Aorta (tissue), 5 donors: ENCODE measurements around the gene TRMT1. TPM values are rescaled to one million over a fixed set of nuclear protein-coding genes. Genes with fewer than 3 reads are reported as not detected.

Experiments used
- ATAC-seq: fragments of 200-7000 bp; cut with Tn5 transposase; one replicate; pipeline ENCODE4 v1.9.1; 2022; ENCODE audit warnings: moderate library complexity; ENCODE audit not compliant: low FRiP score
- DNase-seq, 2 donors: peaks; one replicate each; pipeline ENCODE4 v3.0.0-alpha.2; 2020
- H3K27ac ChIP-seq, 2 donors: one replicate each; pipeline ENCODE4 v1.5.1; 2013; ENCODE audit warnings: low read length in 2 of 2, mild to moderate bottlenecking in 2 of 2, moderate library complexity in 2 of 2, control low read depth in 1 of 2, inconsistent platforms in 1 of 2, low read depth in 1 of 2
- H3K27me3 ChIP-seq, 2 donors: one replicate each; pipeline ENCODE4 v1.6.1; 2013; ENCODE audit warnings: control low read depth in 1 of 2, low read length in 1 of 2, mild to moderate bottlenecking in 1 of 2, moderate library complexity in 1 of 2; ENCODE audit not compliant: insufficient read depth in 2 of 2, control insufficient read depth in 1 of 2
- H3K36me3 ChIP-seq, 2 donors: one replicate each; pipeline ENCODE4 v1.6.1; 2013; ENCODE audit warnings: control low read depth in 1 of 2, low read length in 1 of 2, mild to moderate bottlenecking in 1 of 2; ENCODE audit not compliant: insufficient read depth in 2 of 2, control insufficient read depth in 1 of 2
- H3K4me1 ChIP-seq, 2 donors: one replicate each; pipeline ENCODE4 v1.6.1; 2013; ENCODE audit warnings: low read length in 2 of 2, control low read depth in 1 of 2, mild to moderate bottlenecking in 1 of 2, moderate library complexity in 1 of 2; ENCODE audit not compliant: insufficient read depth in 2 of 2, control insufficient read depth in 1 of 2
- H3K4me3 ChIP-seq, 2 donors: one replicate each; pipeline ENCODE4 v1.5.1; 2013; ENCODE audit warnings: low read length in 2 of 2, control low read depth in 1 of 2, mild to moderate bottlenecking in 1 of 2
- H3K9me3 ChIP-seq: one replicate; pipeline ENCODE4 v1.6.1; 2013; ENCODE audit warnings: mild to moderate bottlenecking, low read length; ENCODE audit not compliant: control insufficient read depth
- WGBS, 2 donors: extraction: QIAGEN DNeasy Blood & Tissue Kit; methylation state at CpG; one replicate each; pipeline ENCODE4 v1.1.7; 2013; 5-methylcytosine and 5-hydroxymethylcytosine counted together
- intact Hi-C, 2 donors: fragments of 100-400 bp; cut with DNase I; formaldehyde crosslinking; loops; one replicate each; pipeline versions ENCODE4 v1.14.2 to v1.15.0; 2022
- polyA plus RNA-seq, 2 donors: library from polyadenylated mRNA; stranded (reverse); fragments of 200-250 nt; gene quantifications; one replicate each; pipeline ENCODE4 v1.2.3, GENCODE V29; 2013
- total RNA-seq, 2 donors: library from RNA; stranded (reverse); fragmentation: NEBNext Ultra II Directional; extraction: Animal tissue kit (Norgen Biotek cat#: 25700); gene quantifications; one replicate each; pipeline ENCODE4 v1.2.1, GENCODE V29; 2021
- donor health status: healthy with polysubstance abuse.
- donor health status: Bipolar disorder and iron deficiency.
- donor health status: DM: no; HTN: no; CAD: no.
- donor health status: DM: no; HTN: no; CAD: no.
- donor health status: DM: yes; HTN: yes; CAD: no.

The TRMT1 gene
- total and polyA plus RNA-seq, 4 donors, result 17.9 to 62.2 (median 25.2) TPM

- Histone ChIP-seq H3K4me1 (peaks cover 2 to 6% of the 10 kb centered on the region in 2 donors), H3K36me3 (no peaks in the 10 kb centered on the region), H3K27me3 (no peaks in the 10 kb centered on the region), H3K27ac (peak overlapping the region in 1 of 2 donors; percentile 51), H3K9me3 (no peaks in the 10 kb centered on the region), H3K4me3 (no peak overlapping the region)
- ATAC-seq (no peak), DNase-seq (no peak)
- intact Hi-C loops, result no loop called here
- WGBS, 2 donors, result 28 to 32% methylated on average over 6 of the region's 6 CpGs
Measured at GRCh38 chr19:13068085-13068846, 48.3 kb downstream of the TRMT1 start.

- Histone ChIP-seq H3K27ac (peak overlapping the region; percentile 10 to 93), H3K27me3 (no peaks in the 10 kb centered on the region), H3K36me3 (no peaks in the 10 kb centered on the region), H3K9me3 (no peaks in the 10 kb centered on the region), H3K4me1 (peaks cover 2 to 6% of the 10 kb centered on the region in 2 donors), H3K4me3 (no peak overlapping the region)
- intact Hi-C loops, result no loop called here
- no peak for ATAC-seq
- no peak for DNase-seq
- 29 to 34% methylated on average over 17 of the region's 17 CpGs for WGBS, 2 donors
Measured at GRCh38 chr19:13066933-13067807, 49.4 kb downstream of the TRMT1 start.

- H3K36me3 ChIP-seq, result no peaks in the 10 kb centered on the region
- no peak overlapping the region for H3K4me3 ChIP-seq
- DNase-seq (no peak), ATAC-seq (no peak)
- H3K4me1 ChIP-seq, result peaks cover 2 to 6% of the 10 kb centered on the region in 2 donors
- H3K9me3 ChIP-seq, result no peaks in the 10 kb centered on the region
- H3K27ac ChIP-seq, result peak overlapping the region; percentile 57 to 93
- 37 to 45% methylated on average over 5 of the region's 5 CpGs for WGBS, 2 donors
- H3K27me3 ChIP-seq, result no peaks in the 10 kb centered on the region
- intact Hi-C loops, result no loop called here
Measured at GRCh38 chr19:13066226-13066625, 50.3 kb downstream of the TRMT1 start.

GRCh38 chr19:13064092-13064489, 52.4 kb downstream of the TRMT1 start:
- H3K4me1 ChIP-seq, result peaks cover 2 to 6% of the 10 kb centered on the region in 2 donors
- H3K9me3 ChIP-seq, result no peaks in the 10 kb centered on the region
- DNase-seq (no peak), ATAC-seq (peak; percentile 60)
- H3K36me3 ChIP-seq, result no peaks in the 10 kb centered on the region
- 0 to 5% methylated on average over 6 of the region's 6 CpGs for WGBS, 2 donors
- H3K27me3 ChIP-seq, result no peaks in the 10 kb centered on the region
- H3K27ac ChIP-seq, result peak overlapping the region; percentile 57 to 93
- H3K4me3 ChIP-seq, result no peak overlapping the region
- intact Hi-C loops, result loop anchor here in 1 of 2 donors (5.0 kb wide), 2 partner anchors 37 to 67 kb away; partner anchors contain the start of gene NFIX

DNA sequence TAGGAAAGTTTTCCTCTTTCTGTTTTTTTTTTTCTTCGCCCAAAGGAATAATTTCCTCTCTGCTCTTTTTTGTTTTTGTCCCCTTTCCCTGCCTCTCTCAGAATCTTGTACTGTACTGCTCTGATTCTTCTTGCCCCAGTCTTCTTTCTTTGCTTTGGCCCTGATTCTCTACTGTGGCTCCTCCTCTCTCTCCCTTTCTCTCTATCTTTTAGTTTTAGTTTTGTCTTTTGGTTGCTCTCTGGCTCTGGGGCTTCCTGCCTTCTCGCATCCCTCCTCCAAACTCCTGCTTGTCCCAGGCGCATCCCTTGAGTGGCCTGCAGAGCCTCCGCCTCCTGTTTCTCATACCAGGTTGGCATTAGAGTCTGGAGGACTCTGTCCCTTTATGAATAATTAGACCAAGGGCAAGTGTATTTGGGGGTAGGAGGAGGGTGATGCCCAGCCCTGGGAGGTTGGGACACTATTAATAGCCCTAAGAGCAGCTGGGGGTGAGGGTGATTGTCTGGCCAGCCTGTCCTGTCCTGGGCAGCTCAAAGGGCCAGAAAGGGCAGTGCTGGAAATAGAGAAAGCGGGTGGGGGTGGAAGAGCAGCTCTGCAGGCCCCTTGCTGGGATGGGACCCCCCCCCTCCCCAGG, 53.0 kb downstream of the TRMT1 start:
- intact Hi-C loops, result loop anchor here (1.0 to 5.0 kb wide), 4 partner anchors 36 to 66 kb away; partner anchors contain the start of gene NFIX (in 1 of the 2)
- H3K4me3 ChIP-seq, result no peak overlapping the region
- DNase-seq (peak in 1 of 2 donors; percentile 67), ATAC-seq (peak; percentile 65)
- H3K36me3 ChIP-seq, result no peaks in the 10 kb centered on the region
- peak overlapping the region; percentile 72 to 93 for H3K27ac ChIP-seq
- no peaks in the 10 kb centered on the region for H3K27me3 ChIP-seq
- 8 to 9% methylated on average over 5 of the region's 5 CpGs for WGBS, 2 donors
- peaks cover 2 to 6% of the 10 kb centered on the region in 2 donors for H3K4me1 ChIP-seq
- H3K9me3 ChIP-seq, result no peaks in the 10 kb centered on the region

GRCh38 chr19:13062317-13062716, 54.2 kb downstream of the TRMT1 start:
- Histone ChIP-seq H3K9me3 (no peaks in the 10 kb centered on the region), H3K27me3 (no peaks in the 10 kb centered on the region), H3K4me3 (no peak overlapping the region), H3K4me1 (peaks cover 2 to 6% of the 10 kb centered on the region in 2 donors), H3K27ac (peak overlapping the region; percentile 72 to 74), H3K36me3 (no peaks in the 10 kb centered on the region)
- intact Hi-C loops, result loop anchor here (2.0 to 5.0 kb wide), 3 partner anchors 35 to 65 kb away; partner anchors contain the start of gene NFIX (in 1 of the 2)
- no peak for DNase-seq
- no peak for ATAC-seq

DNA sequence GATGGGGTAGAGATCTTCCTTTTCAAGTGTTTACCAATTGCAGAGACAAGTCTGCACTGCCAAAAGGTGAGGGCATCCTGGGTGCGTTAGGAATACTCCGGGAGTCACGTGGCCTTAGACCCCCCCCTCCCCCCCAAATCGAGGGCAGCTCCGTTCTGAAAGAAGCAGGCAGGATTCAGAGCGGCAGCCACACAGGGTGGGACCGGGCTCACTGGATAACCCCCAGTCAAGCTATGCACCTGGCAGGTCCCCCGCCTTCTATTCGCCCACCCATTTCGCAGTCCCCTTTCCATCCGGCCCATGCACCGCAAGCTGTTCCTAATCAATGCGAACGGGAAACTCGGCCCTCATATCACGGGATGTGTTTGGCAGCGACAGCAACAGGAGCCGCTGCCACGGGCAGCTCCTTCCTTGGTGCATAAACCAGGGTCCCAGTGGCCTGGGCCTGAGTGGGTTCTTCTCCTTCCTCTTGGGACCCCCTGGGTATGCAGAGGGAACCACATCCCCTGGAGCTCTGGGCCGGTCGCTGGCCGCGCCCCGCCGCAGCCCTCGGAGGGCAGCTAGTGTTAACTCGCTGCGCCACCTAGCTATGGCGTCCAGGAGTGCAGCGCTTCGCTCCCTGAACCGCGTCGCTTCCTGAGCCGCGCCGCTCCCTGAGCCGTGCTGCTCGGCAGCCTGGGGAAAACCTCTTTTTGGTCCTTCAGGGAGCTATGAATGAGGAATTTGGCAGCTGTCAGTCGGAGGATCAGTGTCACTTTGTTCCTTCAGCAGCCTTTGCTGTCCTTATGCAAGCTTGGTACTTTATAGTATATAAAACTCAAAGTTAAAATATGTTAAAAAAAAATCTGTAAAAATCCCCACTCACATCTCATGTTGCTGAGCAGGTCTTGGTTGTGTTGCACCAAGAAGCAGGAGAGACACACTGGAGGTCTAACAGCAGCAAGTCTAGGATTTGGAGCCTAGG, 55.3 kb downstream of the TRMT1 start:
- peak; percentile 92 to 97 for DNase-seq

More for the DNA sequence above, 55.3 kb downstream of the TRMT1 start:
- Histone ChIP-seq H3K4me1 (peaks cover 2 to 6% of the 10 kb centered on the region in 2 donors), H3K27ac (peak overlapping the region; percentile 33 to 74), H3K36me3 (no peaks in the 10 kb centered on the region), H3K9me3 (no peaks in the 10 kb centered on the region), H3K4me3 (no peak overlapping the region), H3K27me3 (no peaks in the 10 kb centered on the region)
- ATAC-seq, result peak; percentile 90
- intact Hi-C loops, result loop anchor here in 1 of 2 donors (2.0 to 5.0 kb wide), 3 partner anchors 28 to 64 kb away; partner anchors contain the start of gene NFIX
- WGBS, 2 donors, result 0 to 1% methylated on average over 40 of the region's 40 CpGs
